K562 (cell line): ENCODE results near the gene TLE7. TPM values are rescaled to one million over a fixed set of nuclear protein-coding genes. Genes with fewer than 3 reads are reported as not detected.

Experiments used
- BCL6 ChIP-seq: fragments of 250-450 bp; sonication (Bioruptor Pico); IDR thresholded peaks from 2 replicates; pipeline ENCODE4 v1.4.0; 2020
- CHCHD3 ChIP-seq: fragments of 250-450 bp; sonication (Bioruptor Pico); IDR thresholded peaks from 2 replicates; pipeline ENCODE4 v2.1.2; 2022; ENCODE audit warnings: mild to moderate bottlenecking
- CREB1 ChIP-seq, 2 experiments: sonication (generic) in 1 of 2; formaldehyde crosslinking in 1 of 2; IDR thresholded peaks; 2 replicates each; pipeline versions ENCODE4 v1.6.1 to v1.8.0; 2012 to 2022; ENCODE audit warnings: inconsistent platforms in 1 of 2, mild to moderate bottlenecking in 1 of 2, missing genetic modification reagents in 1 of 2, moderate library complexity in 1 of 2
- EGR1 ChIP-seq: fragments of 450-650 bp; conservative IDR thresholded peaks from 2 replicates; pipeline ENCODE4 v1.6.1; 2017; ENCODE audit warnings: mild to moderate bottlenecking
- ELK1 ChIP-seq: sonication (generic); formaldehyde crosslinking; IDR thresholded peaks from 2 replicates; pipeline ENCODE4 v1.8.1; 2022; ENCODE audit warnings: missing genetic modification reagents
- FOXP1 ChIP-seq: sonication (generic); formaldehyde crosslinking; IDR thresholded peaks from 2 replicates; pipeline ENCODE4 v1.8.0; 2022; ENCODE audit warnings: mild to moderate bottlenecking, missing genetic modification reagents
- KDM2B ChIP-seq: fragments of 250-450 bp; sonication (Bioruptor Pico); IDR thresholded peaks from 2 replicates; pipeline ENCODE4 v1.8.0; 2021; ENCODE audit warnings: mild to moderate bottlenecking, moderate library complexity
- MXD1 ChIP-seq: fragments of 250-450 bp; sonication (Bioruptor Pico); IDR thresholded peaks from 2 replicates; pipeline ENCODE4 v1.8.0; 2021; ENCODE audit warnings: borderline replicate concordance, mild to moderate bottlenecking, moderate library complexity; ENCODE audit not compliant: poor library complexity, severe bottlenecking
- MYBL2 ChIP-seq, 2 experiments: fragments of 450-650 bp in 1 of 2; sonication (generic) in 1 of 2; formaldehyde crosslinking in 1 of 2; IDR thresholded peaks; 2 replicates each; pipeline versions ENCODE4 v1.6.1 to v1.8.1; 2017 to 2022; ENCODE audit warnings: borderline replicate concordance in 1 of 2, inconsistent platforms in 1 of 2, low read depth in 1 of 2, mild to moderate bottlenecking in 1 of 2, missing genetic modification reagents in 1 of 2, moderate library complexity in 1 of 2
- SMAD3 ChIP-seq: fragments of 450-650 bp; formaldehyde crosslinking; conservative IDR thresholded peaks from 2 replicates; pipeline ENCODE4 v1.4.0; 2020; ENCODE audit warnings: mild to moderate bottlenecking
- SRSF3 ChIP-seq: fragments of 200-400 bp; formaldehyde crosslinking; IDR thresholded peaks from 2 replicates; pipeline ENCODE4 v1.6.1; 2016; ENCODE audit warnings: mild to moderate bottlenecking, low read length, moderate library complexity; ENCODE audit not compliant: insufficient read depth
- ZNF3 ChIP-seq: fragments of 250-450 bp; sonication (Bioruptor Pico); IDR thresholded peaks from 2 replicates; pipeline ENCODE4 v1.5.0; 2021; ENCODE audit warnings: mild to moderate bottlenecking, moderate library complexity
- polyA plus RNA-seq, 8 experiments: library from polyadenylated mRNA; depleted of rRNA in 4 of 8; stranded (reverse) in 5 of 8; unstranded in 3 of 8; fragments of >200 nt; fragmentation: Nextera tagmentation in 2 of 8; fragmentation: Illumina TruSeq in 1 of 8; extraction: Ambion mirVana in 2 of 8; extraction: Trizol in 1 of 8; gene quantifications; 2 replicates each; pipeline versions ENCODE4 v1.2.1 to v1.2.3, GENCODE V29; 2011 to 2014; ENCODE audit warnings: inconsistent platforms in 1 of 8, missing spikeins in 1 of 8
- total RNA-seq, 7 experiments: library from RNA; depleted of rRNA in 6 of 7; stranded (reverse); fragments of >200 nt in 6 of 7; fragmentation: Illumina TruSeq in 2 of 7; extraction: Trizol in 2 of 7; gene quantifications; 2 replicates each; pipeline versions ENCODE4 v1.2.1 to v1.2.3, GENCODE V29; 2011 to 2021; ENCODE audit warnings: low replicate concordance in 1 of 7

TLE7 gene
- total and polyA plus RNA-seq, 9 of the 15 experiments (the other 6 are each of a cell fraction or from before 2014, with no cell fraction given), result not detected

- TF ChIP-seq CHCHD3 (CRISPR knock-in tag) (no peak), ELK1 (CRISPR knock-in tag) (no peak), MXD1 (CRISPR knock-in tag) (no peak), SMAD3 (no peak), FOXP1 (CRISPR knock-in tag) (no peak), CREB1 (IDR thresholded peaks at IDR 0.05) (no peak), CREB1 (CRISPR knock-in tag; IDR thresholded peaks at IDR 0.05) (no peak), SRSF3 (no peak), BCL6 (CRISPR knock-in tag) (no peak), KDM2B (CRISPR knock-in tag) (no peak), ZNF3 (CRISPR knock-in tag) (no peak), EGR1 (no peak), MYBL2 (IDR thresholded peaks at IDR 0.05; ENCODE audit: low read depth) (no peak), MYBL2 (CRISPR knock-in tag; IDR thresholded peaks at IDR 0.05; ENCODE audit: borderline replicate concordance) (no peak)
Measured at GRCh38 chr16:71402007-71402406, 39.8 kb downstream of the TLE7 start (continued).
